Measurements from ENCODE around the gene CDC16.
A peak's percentile ranks its signal among the peaks of the same experiment; 100 is the strongest.

CDC16 gene

DNA sequence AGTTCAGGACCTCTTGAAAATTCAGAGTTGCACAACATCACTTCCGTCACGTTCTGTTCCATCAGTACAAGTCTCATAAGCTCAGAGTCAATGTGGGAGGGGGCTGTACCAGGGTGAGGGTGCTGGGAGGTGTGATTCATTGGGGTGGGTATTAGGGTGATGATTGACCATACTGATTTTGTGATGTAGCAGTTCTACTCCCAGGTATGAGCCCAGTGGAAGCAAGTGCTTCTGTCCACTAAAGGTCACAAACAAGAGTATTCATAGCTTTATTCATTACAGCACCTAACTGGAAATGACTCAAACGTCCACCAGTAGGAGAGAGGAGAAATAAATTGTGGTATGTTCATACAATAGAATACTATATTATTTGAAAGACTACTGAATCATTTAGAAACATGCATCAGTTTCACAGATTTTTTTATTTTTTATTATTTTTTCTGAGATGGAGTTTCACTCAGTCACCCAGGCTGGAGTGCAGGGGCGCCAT lies 34.6 kb downstream of the CDC16 start:
- TF ChIP-seq, protein P1, sequence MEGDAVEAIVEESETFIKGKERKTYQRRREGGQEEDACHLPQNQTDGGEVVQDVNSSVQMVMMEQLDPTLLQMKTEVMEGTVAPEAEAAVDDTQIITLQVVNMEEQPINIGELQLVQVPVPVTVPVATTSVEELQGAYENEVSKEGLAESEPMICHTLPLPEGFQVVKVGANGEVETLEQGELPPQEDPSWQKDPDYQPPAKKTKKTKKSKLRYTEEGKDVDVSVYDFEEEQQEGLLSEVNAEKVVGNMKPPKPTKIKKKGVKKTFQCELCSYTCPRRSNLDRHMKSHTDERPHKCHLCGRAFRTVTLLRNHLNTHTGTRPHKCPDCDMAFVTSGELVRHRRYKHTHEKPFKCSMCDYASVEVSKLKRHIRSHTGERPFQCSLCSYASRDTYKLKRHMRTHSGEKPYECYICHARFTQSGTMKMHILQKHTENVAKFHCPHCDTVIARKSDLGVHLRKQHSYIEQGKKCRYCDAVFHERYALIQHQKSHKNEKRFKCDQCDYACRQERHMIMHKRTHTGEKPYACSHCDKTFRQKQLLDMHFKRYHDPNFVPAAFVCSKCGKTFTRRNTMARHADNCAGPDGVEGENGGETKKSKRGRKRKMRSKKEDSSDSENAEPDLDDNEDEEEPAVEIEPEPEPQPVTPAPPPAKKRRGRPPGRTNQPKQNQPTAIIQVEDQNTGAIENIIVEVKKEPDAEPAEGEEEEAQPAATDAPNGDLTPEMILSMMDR (IDR thresholded peaks at IDR 0.05; ENCODE audit: insufficient read depth, missing control alignments): no peak
- FAIRE-seq (no peak), DNase-seq (ENCODE audit: insufficient read length, low spot score) (no peak)

DNA sequence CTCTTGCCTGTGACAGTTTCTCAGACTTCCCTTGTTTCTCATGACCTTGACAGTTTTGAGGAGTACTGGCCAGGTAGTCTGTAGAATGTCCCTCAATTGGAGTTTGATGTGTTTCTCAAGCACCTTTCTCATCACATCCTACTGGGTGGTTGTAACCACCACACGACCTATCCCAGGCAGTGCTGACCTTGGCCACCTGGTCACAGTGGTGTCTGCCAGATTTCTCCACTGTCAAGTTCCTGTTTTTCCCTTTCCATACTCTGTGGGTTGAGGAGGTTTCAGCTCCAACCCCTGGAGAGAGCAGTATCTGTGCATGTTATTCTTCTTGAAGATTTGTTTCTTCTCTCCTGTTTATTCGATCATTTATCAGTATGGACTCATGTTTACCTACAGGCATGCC lies 38.3 kb downstream of the CDC16 start:
- DNase-seq (ENCODE audit: insufficient read length, low spot score) (no peak), FAIRE-seq (no peak)
- TF ChIP-seq, protein P1 (IDR thresholded peaks at IDR 0.05; ENCODE audit: insufficient read depth, missing control alignments): no peak

DNA sequence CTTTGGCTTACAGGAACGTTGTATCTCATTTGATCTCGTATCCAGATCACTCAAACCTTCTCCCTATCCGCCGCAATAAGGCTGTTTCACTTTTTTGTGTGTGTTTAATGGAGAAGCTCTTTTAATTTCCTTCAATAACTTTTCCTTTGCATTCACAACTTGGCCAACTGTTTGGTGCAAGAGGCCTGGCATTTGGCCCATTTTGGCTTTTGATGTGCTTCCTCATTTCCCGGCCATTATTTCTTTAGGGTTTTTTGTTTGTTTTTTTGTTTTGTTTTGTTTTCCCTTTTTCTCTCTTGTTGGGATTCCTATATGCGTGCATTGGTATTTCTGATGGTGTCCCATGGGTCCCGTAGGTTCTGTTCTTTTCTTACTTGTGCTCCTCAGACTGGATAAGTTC lies 40.6 kb downstream of the CDC16 start:
- DNase-seq (ENCODE audit: insufficient read length, low spot score): no peak
- TF ChIP-seq, protein P1 (IDR thresholded peaks at IDR 0.05; ENCODE audit: insufficient read depth, missing control alignments): no peak
- FAIRE-seq: no peak

DNA sequence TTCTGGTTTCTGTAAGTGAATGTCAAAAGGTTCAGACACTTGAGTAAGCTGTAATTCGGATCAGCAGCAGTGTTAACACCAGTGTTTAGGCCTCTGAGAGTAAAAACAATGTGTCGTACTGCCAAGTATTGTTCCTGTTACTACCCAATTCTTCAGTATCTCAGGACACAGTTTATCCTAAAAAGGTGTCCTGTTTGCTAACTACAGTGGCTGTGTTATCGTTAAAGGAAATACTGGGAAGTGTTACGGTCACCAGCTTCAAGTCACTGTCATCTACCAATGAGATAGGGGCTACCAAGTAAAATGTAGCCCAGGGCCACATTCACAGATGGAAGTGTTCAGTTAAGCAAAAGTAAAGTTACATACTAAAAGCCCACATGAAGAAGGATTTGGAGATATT lies 44.4 kb downstream of the CDC16 start:
- no peak for FAIRE-seq
- TF ChIP-seq, protein P1 (IDR thresholded peaks at IDR 0.05; ENCODE audit: insufficient read depth, missing control alignments): no peak
- no peak for DNase-seq (ENCODE audit: insufficient read length, low spot score)

DNA sequence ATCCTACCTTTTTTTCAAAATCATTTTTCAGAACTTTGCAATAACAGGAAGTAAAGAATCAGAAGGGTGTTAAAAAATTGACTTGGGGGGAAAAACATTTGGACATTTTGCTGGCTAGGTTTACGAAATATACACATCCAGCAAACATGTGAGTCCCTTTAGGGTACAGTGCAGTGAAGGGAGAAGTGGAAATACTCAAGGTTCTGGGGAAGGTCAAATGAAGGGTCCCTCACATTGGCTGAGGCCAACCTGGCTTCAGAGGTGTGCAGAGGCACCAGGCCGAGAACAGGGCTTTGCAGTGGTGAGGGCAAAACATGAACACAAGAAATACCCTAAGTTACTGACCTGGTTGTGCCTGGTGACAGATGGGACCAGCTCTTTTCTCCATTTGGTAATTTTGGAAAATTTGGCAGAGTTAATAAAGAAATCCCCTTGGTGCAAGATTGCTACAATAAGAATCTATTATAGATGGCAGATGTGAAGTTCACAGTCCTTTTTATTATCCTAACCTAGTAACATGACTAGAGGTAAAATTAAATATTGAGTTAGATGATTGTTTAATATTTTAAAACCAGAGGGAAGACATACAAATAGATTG lies 45.2 kb downstream of the CDC16 start:
- DNase-seq (ENCODE audit: insufficient read length, low spot score): no peak
- TF ChIP-seq, protein P1 (IDR thresholded peaks at IDR 0.05; ENCODE audit: insufficient read depth, missing control alignments): no peak
- FAIRE-seq: no peak

DNA sequence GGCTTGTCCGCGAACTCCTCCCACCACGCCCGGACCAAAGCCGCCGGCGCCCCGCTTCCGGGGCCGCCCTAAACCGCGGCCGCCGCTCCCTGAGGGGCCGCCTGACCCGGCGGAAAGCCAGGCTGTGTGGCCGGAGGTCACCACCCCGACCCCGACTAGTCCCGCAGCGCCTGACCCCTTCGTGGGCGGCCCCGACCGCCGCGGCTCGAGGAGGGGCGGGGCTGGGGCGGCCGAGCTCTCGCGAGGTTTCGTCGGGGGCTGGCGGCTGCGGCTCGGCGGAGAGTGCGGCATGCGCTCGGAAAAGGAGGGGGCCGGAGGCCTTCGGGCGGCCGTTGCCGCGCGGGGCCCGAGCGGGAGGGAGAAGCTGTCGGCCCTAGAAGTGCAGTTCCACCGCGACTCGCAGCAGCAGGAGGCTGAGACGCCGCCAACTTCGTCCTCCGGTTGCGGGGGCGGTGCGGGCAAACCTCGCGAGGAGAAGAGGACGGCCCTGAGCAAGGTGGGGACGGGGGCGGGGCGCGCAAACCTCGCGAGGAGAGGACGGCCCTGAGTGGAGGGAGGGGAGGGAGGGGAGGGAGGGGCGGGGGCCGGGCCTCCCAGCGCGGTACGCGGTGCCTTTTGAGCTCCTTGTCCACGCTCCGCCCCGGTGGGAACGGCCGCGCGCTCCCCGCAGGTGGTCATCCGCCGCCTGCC lies 46.8 kb downstream of the CDC16 start, which contains the start of gene UPF3A:
Gene UPF3A (plus strand): TSS at position 251 of the 690 bp plus-strand sequence. CDS start 39 bp downstream, at position 290.
- TF ChIP-seq, protein P1 (IDR thresholded peaks at IDR 0.05; ENCODE audit: insufficient read depth, missing control alignments): no peak
- no peak for FAIRE-seq
- DNase-seq (ENCODE audit: insufficient read length, low spot score): peak; percentile 51
